K562 (cell line): ENCODE measurements around the gene PHTF1. TPM values are rescaled to one million over a fixed set of nuclear protein-coding genes. Genes with fewer than 3 reads are reported as not detected.

Experiments used
- ATAC-seq: fragments of 200-7000 bp; cut with Tn5 transposase; 3 replicates; pipeline ENCODE4 v1.9.1; 2020; ENCODE audit warnings: moderate library complexity
- BruUV-seq: library from RNA; stranded (reverse); fragments of 400-500 nt; replicated peaks from 2 replicates; lab custom pipeline; 2021; lab: Mats Ljungman, UMichigan
- CTCF ChIA-PET: fragments of 300-600 bp; formaldehyde crosslinking; extraction: SDS; loops from one replicate; lab custom pipeline; 2021; ENCODE audit warnings: low intra/inter-chr PET ratio; lab: Yijun Ruan, JAX
- POLR2A ChIA-PET: fragments of 300-600, 350-650 bp; sonication (Branson Sonifier 250); formaldehyde crosslinking; extraction: SDS; loops from one replicate; lab custom pipeline; 2021; ENCODE audit warnings: antibody characterized with exemption, inconsistent platforms; lab: Yijun Ruan, JAX
- DNase-seq, 4 experiments: peaks; one replicate each; pipeline versions ENCODE4 v3.0.0 to v3.0.0-alpha.2; 2011 to 2018; ENCODE audit warnings: low spot score in 3 of 4, mixed read lengths in 3 of 4; ENCODE audit errors: extremely low read depth in 1 of 4
- FAIRE-seq: peaks from 2 replicates; lab custom pipeline; 2011; peaks lifted over from hg19 to GRCh38; lab: Jason Lieb, UNC
- H2AFZ ChIP-seq: 2 replicates; pipeline ENCODE4 v1.6.0; 2011; ENCODE audit warnings: low read depth, low read length, control low read depth, inconsistent platforms
- H3K27ac ChIP-seq: fragments of 200-600 bp; 3 replicates; pipeline ENCODE4 v1.8.0; 2011; ENCODE audit warnings: low read depth, mild to moderate bottlenecking, control low read depth, inconsistent platforms, low read length, moderate library complexity, mixed read lengths; ENCODE audit errors: extremely low read depth
- H3K27me3 ChIP-seq, 2 experiments: fragments of 300-600 bp in 1 of 2; 2 replicates in 1 of 2; 3 replicates in 1 of 2; pipeline versions ENCODE4 v1.6.0 to v1.8.0; 2011; ENCODE audit warnings: inconsistent platforms in 2 of 2, low read length in 2 of 2, mild to moderate bottlenecking in 1 of 2, mixed read lengths in 1 of 2, moderate library complexity in 1 of 2; ENCODE audit not compliant: control insufficient read depth in 2 of 2, insufficient read depth in 2 of 2
- H3K36me3 ChIP-seq: fragments of 300-600 bp; 3 replicates; pipeline ENCODE4 v1.8.0; 2011; ENCODE audit warnings: mild to moderate bottlenecking, low read length, inconsistent platforms; ENCODE audit not compliant: control insufficient read depth, insufficient read depth
- H3K4me1 ChIP-seq, 2 experiments: fragments of 200-600 bp in 1 of 2; replicated peaks in 1 of 2; 2 replicates in 1 of 2; 3 replicates in 1 of 2; pipeline versions ENCODE4 v1.5.1 to v1.8.0; 2011; ENCODE audit warnings: inconsistent platforms in 2 of 2, low read length in 2 of 2, mild to moderate bottlenecking in 1 of 2, mixed read lengths in 1 of 2, moderate library complexity in 1 of 2; ENCODE audit not compliant: control insufficient read depth in 2 of 2, insufficient read depth in 2 of 2
- H3K4me2 ChIP-seq: 2 replicates; pipeline ENCODE4 v1.6.1; 2011; ENCODE audit warnings: low read length, control low read depth, inconsistent platforms, mixed read lengths; ENCODE audit not compliant: insufficient read depth
- H3K4me3 ChIP-seq: fragments of 200-600 bp; sonication (generic), shearing (Covaris generic); 2 replicates; pipeline ENCODE4 v1.5.1; 2016; ENCODE audit warnings: control low read depth, inconsistent platforms
- H3K79me2 ChIP-seq: fragments of 200-600 bp; 3 replicates; pipeline ENCODE4 v1.8.0; 2011; ENCODE audit warnings: low read length, inconsistent platforms; ENCODE audit not compliant: control insufficient read depth, insufficient read depth
- H3K9ac ChIP-seq, 2 experiments: 2 replicates each; pipeline versions ENCODE4 v1.6.0 to v1.6.1; 2011; ENCODE audit warnings: low read depth in 2 of 2, low read length in 2 of 2, control low read depth in 1 of 2, inconsistent platforms in 1 of 2, mild to moderate bottlenecking in 1 of 2, mixed read lengths in 1 of 2; ENCODE audit not compliant: insufficient read depth in 1 of 2
- H3K9me1 ChIP-seq: one replicate; pipeline ENCODE4 v1.6.0; 2011; ENCODE audit warnings: inconsistent platforms, mild to moderate bottlenecking, low read length, moderate library complexity; ENCODE audit not compliant: control insufficient read depth, insufficient read depth
- H3K9me3 ChIP-seq: replicated peaks from 2 replicates; pipeline ENCODE4 v1.5.1; 2011; ENCODE audit warnings: low read depth, low read length, inconsistent platforms; ENCODE audit not compliant: control insufficient read depth, insufficient read depth
- H4K20me1 ChIP-seq: replicated peaks from 2 replicates; pipeline ENCODE4 v1.6.1; 2011; ENCODE audit warnings: low read length, inconsistent platforms, mixed read lengths; ENCODE audit not compliant: control insufficient read depth, insufficient read depth
- BDP1 ChIP-seq: IDR thresholded peaks from 3 replicates; pipeline ENCODE4 v1.6.1; 2011; ENCODE audit not compliant: insufficient read length, insufficient read depth
- MAFF ChIP-seq: IDR thresholded peaks from 2 replicates; pipeline ENCODE4 v1.6.1; 2012; ENCODE audit warnings: low read length, improper control_type of control experiment
- NFIC ChIP-seq: fragments of 450-650 bp; IDR thresholded peaks from 2 replicates; pipeline ENCODE4 v1.6.1; 2017; ENCODE audit warnings: mild to moderate bottlenecking, inconsistent platforms
- POLR2AphosphoS2 ChIP-seq: IDR thresholded peaks from 2 replicates; pipeline ENCODE4 v1.6.1; 2012; ENCODE audit warnings: low read length, improper control_type of control experiment
- POLR2G ChIP-seq: fragments of 200-400 bp; formaldehyde crosslinking; IDR thresholded peaks from 2 replicates; pipeline ENCODE4 v1.6.1; 2017; ENCODE audit warnings: low read depth, mild to moderate bottlenecking, antibody characterized with exemption, low read length, moderate library complexity
- RBM39 ChIP-seq: fragments of 200-400 bp; formaldehyde crosslinking; optimal IDR thresholded peaks from 2 replicates; pipeline ENCODE3; 2018; ENCODE audit warnings: low read depth, low read length
- RFX1 ChIP-seq: fragments of 450-650 bp; IDR thresholded peaks from 2 replicates; pipeline ENCODE4 v1.6.1; 2016; ENCODE audit warnings: mild to moderate bottlenecking, moderate library complexity
- SOX6 ChIP-seq: fragments of 450-650 bp; IDR thresholded peaks from 2 replicates; pipeline ENCODE4 v1.6.1; 2014; ENCODE audit warnings: mild to moderate bottlenecking
- TCFL5 ChIP-seq: fragments of 250-450 bp; sonication (Bioruptor Pico); conservative IDR thresholded peaks from 2 replicates; pipeline ENCODE4 v1.6.1; 2021; ENCODE audit warnings: mild to moderate bottlenecking, moderate library complexity, matching md5 sums
- THRAP3 ChIP-seq: fragments of 450-650 bp; IDR thresholded peaks from 2 replicates; pipeline ENCODE4 v1.6.1; 2016; ENCODE audit warnings: mild to moderate bottlenecking, inconsistent platforms, borderline replicate concordance
- ZNF696 ChIP-seq: fragments of 250-450 bp; sonication (Bioruptor Pico); conservative IDR thresholded peaks from 2 replicates; pipeline ENCODE4 v1.4.0; 2020; ENCODE audit warnings: mild to moderate bottlenecking, moderate library complexity
- ZSCAN32 ChIP-seq: fragments of 450-650 bp; formaldehyde crosslinking; IDR thresholded peaks from 2 replicates; pipeline ENCODE4 v1.4.0; 2020; ENCODE audit warnings: mild to moderate bottlenecking, moderate library complexity
- WGBS: fragments of 100-300 bp; shearing (Covaris generic); methylation state at CpG from one replicate; pipeline ENCODE4 v1.1.6; 2016; ENCODE audit warnings: low coverage, mixed read lengths; ENCODE audit not compliant: insufficient coverage; ENCODE audit errors: missing lambda C conversion rate; 5-methylcytosine and 5-hydroxymethylcytosine counted together
- in situ Hi-C: fragments of 300-500 bp; cut with MboI; formaldehyde crosslinking; loops from 4 replicates; pipeline ENCODE4 v1.15.0; 2018; ENCODE audit warnings: inconsistent platforms, mixed read lengths
- intact Hi-C: fragments of 100-400 bp; cut with micrococcal nuclease; formaldehyde crosslinking; loops from 2 replicates; pipeline ENCODE4 v1.14.2; 2022
- polyA plus RNA-seq, 8 experiments: library from polyadenylated mRNA; depleted of rRNA in 4 of 8; stranded (reverse) in 5 of 8; unstranded in 3 of 8; fragments of >200 nt; fragmentation: Nextera tagmentation in 2 of 8; fragmentation: Illumina TruSeq in 1 of 8; extraction: Ambion mirVana in 2 of 8; extraction: Trizol in 1 of 8; gene quantifications; 2 replicates each; pipeline versions ENCODE4 v1.2.1 to v1.2.3, GENCODE V29; 2011 to 2014; ENCODE audit warnings: inconsistent platforms in 1 of 8, missing spikeins in 1 of 8
- total RNA-seq, 7 experiments: library from RNA; depleted of rRNA in 6 of 7; stranded (reverse); fragments of >200 nt in 6 of 7; fragmentation: Illumina TruSeq in 2 of 7; extraction: Trizol in 2 of 7; gene quantifications; 2 replicates each; pipeline versions ENCODE4 v1.2.1 to v1.2.3, GENCODE V29; 2011 to 2021; ENCODE audit warnings: low replicate concordance in 1 of 7
- TF ChIP-seq, protein P1 (sequence below): fragments of 250-450 bp; sonication (Bioruptor Pico); IDR thresholded peaks from 2 replicates; pipeline ENCODE4 v1.5.0; 2021; ENCODE audit warnings: mild to moderate bottlenecking, moderate library complexity
- TF ChIP-seq, protein P2 (sequence below): fragments of 450-650 bp; formaldehyde crosslinking; IDR thresholded peaks from 2 replicates; pipeline ENCODE4 v1.4.0; 2022; ENCODE audit warnings: mild to moderate bottlenecking, moderate library complexity
- TF ChIP-seq, protein P3 (sequence below), 2 experiments: fragments of 450-650 bp; IDR thresholded peaks; 2 replicates each; pipeline ENCODE4 v1.6.1; 2018; ENCODE audit warnings: mild to moderate bottlenecking in 2 of 2, low read depth in 1 of 2; ENCODE audit not compliant: partially characterized antibody in 2 of 2

Gene PHTF1
- total and polyA plus RNA-seq, 9 of the 15 experiments (the other 6 are each of a cell fraction or from before 2014, with no cell fraction given): 8.4 to 36.2 (median 23.0) TPM

DNA sequence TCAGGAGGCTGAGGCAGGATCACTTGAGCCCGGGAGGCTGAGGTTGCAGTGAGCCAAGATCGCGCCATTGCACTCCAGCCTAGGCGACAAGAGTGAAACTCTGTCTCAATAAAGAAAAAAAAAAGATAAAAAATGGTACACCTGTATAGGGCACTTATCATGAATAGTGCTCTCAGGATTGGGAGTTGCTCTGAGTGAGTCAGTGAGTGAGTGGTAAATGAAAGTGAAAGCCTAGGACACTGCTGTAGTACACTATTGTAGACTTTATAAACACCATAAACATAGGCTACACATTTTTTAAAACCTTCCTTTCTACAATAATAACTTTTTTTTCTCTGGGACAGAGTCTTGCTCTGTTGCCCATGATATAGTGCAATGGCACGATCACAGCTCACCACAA is 16.8 kb downstream of the PHTF1 start:
- in situ Hi-C loops (no loop called here), intact Hi-C loops (no loop called here)
- no peak overlapping the region for H3K9ac ChIP-seq
- no peaks in the 10 kb centered on the region for H3K9me3 ChIP-seq
- H3K4me2 ChIP-seq: no peak overlapping the region
- H3K9me1 ChIP-seq: no peaks in the 10 kb centered on the region
- H4K20me1 ChIP-seq: no peaks in the 10 kb centered on the region
- DNase-seq: no peak
- ChIA-PET POLR2A (interaction anchor here (0.7 to 1.1 kb wide), 2 partner anchors 10 to 13 kb away, joined by 4 read pairs; no protein-coding TSS in a partner anchor), CTCF (no interaction called here)
- H3K4me3 ChIP-seq: no peak overlapping the region
- H3K79me2 ChIP-seq: 0 out of 3 replicates have a peak, but pooled peaks cover 1% of the 10 kb centered on the region
- ATAC-seq: no peak
- peaks cover 36% of the 10 kb centered on the region for H3K36me3 ChIP-seq
- H3K4me1 ChIP-seq: no peaks in the 10 kb centered on the region
- H2AFZ ChIP-seq: no peak overlapping the region
- H3K27me3 ChIP-seq: no peaks in the 10 kb centered on the region
- 95% methylated on average over 5 of the region's 5 CpGs for WGBS
- FAIRE-seq: no peak
- H3K27ac ChIP-seq: no peak overlapping the region
- no TSS peak for BruUV-seq
- TF ChIP-seq THRAP3 (no peak), TCFL5 (no peak), RFX1 (no peak), SOX6 (no peak), BDP1 (no peak), MAFF (no peak), NFIC (no peak), ZSCAN32 (CRISPR knock-in tag) (no peak), POLR2G (no peak), ZNF696 (CRISPR knock-in tag) (no peak), POLR2AphosphoS2 (no peak), RBM39 (no peak)
- TF ChIP-seq, protein P1, sequence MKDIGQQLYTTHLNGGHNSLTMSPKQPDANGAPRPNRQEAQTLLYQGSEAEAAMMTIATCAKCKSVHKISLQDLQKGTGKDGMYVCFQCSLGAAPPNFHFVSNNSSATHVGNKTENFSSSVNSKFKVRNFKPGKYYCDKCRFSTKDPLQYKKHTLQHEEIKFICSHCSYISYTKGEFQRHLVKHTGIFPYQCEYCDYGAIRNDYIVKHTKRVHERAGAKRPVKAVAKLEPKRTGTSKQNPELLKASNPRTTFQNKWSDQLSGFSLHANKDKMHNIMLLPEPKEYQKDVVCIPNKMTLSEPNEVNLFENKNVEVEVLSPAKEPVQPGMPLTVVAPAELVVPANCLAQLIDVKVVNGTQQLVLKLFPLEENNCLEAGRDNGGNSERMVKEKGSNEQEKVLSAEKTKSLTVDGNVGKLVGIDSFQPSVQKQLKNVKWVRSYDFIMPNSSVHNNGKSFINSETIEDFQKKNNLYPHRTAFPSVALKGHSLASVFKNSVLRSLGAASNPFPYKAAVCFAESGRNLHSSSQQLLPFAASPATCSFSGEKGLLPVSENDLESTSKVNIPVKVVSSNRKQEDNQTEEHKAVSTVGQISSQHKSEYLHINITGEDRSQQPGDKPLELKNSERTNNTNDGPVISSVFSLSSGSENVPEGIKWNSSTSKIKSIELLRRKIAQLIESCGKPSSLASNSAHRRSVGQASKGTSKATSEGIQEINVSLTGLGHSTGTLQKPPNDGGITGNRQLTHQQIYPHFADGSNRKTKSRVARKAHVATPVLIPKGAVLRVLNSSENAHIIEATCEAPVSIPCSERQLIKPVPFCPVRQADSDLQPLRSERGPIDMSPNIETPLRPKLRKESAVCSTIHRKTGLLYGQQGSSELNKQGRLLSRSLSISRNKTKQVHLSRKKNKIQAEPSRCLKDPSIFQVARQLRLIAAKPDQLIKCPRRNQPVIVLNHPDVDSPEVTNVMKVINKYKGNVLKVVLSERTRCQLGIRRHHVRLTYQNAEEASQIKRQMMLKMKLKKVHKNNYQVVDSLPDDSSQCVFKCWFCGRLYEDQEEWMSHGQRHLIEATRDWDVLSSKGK: no peak
- TF ChIP-seq, protein P2, sequence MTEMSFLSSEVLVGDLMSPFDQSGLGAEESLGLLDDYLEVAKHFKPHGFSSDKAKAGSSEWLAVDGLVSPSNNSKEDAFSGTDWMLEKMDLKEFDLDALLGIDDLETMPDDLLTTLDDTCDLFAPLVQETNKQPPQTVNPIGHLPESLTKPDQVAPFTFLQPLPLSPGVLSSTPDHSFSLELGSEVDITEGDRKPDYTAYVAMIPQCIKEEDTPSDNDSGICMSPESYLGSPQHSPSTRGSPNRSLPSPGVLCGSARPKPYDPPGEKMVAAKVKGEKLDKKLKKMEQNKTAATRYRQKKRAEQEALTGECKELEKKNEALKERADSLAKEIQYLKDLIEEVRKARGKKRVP (CRISPR knock-in tag): no peak
- TF ChIP-seq, protein P3, sequence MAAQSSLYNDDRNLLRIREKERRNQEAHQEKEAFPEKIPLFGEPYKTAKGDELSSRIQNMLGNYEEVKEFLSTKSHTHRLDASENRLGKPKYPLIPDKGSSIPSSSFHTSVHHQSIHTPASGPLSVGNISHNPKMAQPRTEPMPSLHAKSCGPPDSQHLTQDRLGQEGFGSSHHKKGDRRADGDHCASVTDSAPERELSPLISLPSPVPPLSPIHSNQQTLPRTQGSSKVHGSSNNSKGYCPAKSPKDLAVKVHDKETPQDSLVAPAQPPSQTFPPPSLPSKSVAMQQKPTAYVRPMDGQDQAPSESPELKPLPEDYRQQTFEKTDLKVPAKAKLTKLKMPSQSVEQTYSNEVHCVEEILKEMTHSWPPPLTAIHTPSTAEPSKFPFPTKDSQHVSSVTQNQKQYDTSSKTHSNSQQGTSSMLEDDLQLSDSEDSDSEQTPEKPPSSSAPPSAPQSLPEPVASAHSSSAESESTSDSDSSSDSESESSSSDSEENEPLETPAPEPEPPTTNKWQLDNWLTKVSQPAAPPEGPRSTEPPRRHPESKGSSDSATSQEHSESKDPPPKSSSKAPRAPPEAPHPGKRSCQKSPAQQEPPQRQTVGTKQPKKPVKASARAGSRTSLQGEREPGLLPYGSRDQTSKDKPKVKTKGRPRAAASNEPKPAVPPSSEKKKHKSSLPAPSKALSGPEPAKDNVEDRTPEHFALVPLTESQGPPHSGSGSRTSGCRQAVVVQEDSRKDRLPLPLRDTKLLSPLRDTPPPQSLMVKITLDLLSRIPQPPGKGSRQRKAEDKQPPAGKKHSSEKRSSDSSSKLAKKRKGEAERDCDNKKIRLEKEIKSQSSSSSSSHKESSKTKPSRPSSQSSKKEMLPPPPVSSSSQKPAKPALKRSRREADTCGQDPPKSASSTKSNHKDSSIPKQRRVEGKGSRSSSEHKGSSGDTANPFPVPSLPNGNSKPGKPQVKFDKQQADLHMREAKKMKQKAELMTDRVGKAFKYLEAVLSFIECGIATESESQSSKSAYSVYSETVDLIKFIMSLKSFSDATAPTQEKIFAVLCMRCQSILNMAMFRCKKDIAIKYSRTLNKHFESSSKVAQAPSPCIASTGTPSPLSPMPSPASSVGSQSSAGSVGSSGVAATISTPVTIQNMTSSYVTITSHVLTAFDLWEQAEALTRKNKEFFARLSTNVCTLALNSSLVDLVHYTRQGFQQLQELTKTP (IDR thresholded peaks at IDR 0.05; ENCODE audit: low read depth in 1 of 2, partially characterized antibody in 2 of 2): no peak
